ENCODE data around the gene OR56B1.

The OR56B1 gene

DNA sequence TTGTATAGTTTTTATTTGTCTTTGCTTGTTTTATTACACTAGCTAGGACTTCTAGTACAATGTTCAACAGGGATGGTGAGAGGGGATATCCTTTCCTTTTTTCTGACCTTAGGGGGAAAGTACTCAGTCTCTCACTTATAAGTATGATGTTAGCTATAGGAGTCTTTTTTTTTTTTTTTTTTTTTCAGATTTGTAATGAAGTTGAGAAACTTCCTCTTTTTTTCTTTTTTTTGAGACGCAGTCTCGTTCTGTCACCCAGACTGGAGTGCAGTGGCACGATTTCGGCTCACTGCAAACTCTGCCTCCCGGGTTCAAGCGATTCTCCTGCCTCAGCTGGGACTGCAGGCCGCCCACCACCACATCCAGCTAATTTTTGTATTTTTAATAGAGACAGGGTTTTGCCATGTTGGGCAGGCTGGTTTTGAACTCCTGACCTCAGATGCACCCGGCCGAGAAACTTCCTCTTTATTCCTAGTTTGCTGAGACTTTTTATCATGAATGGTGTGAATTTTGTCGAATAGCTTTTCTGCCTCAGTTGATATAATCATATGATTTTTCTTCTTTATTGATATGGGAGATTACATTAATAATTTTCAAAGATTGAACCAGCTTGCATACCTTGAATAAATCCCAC is 35.7 kb upstream of the OR56B1 start:
- no peaks in the 10 kb centered on the region for H3K9me2 ChIP-seq (replicated peaks; ENCODE audit: insufficient read depth, low read length)
- peaks cover 10% of the 10 kb centered on the region for H3F3A ChIP-seq (ENCODE audit: insufficient read depth)
- H3K27me3 ChIP-seq (ENCODE audit: low read length) = no peaks in the 10 kb centered on the region
- H3K4me3 ChIP-seq (ENCODE audit: insufficient read depth, low read length, poor library complexity, severe bottlenecking) = no peak overlapping the region
- no peak for TF ChIP-seq EZH2phosphoT487 (conservative IDR thresholded peaks at IDR 0.05; ENCODE audit: low read length)
- TF ChIP-seq CTCF (IDR thresholded peaks at IDR 0.05; ENCODE audit: insufficient read depth, low read length, poor library complexity, severe bottlenecking) = no peak
- H3K9ac ChIP-seq (ENCODE audit: low read length) = no peak overlapping the region
- no peak overlapping the region for H3K27ac ChIP-seq (ENCODE audit: low read depth, low read length)
- H3K36me3 ChIP-seq (ENCODE audit: low read length) = peaks cover 44% of the 10 kb centered on the region
- no peaks in the 10 kb centered on the region; the same call in 1 of the 2 replicates for H3K79me2 ChIP-seq (ENCODE audit: insufficient read depth, low read length)
- H2AFZ ChIP-seq (ENCODE audit: low read depth, low read length, severe bottlenecking) = no peak overlapping the region
- H3K4me2 ChIP-seq (ENCODE audit: low read depth, low read length, poor library complexity, severe bottlenecking) = peak overlapping the region; percentile 29
- H4K20me1 ChIP-seq (ENCODE audit: low read depth, low read length) = no peaks in the 10 kb centered on the region
- no peaks in the 10 kb centered on the region for H3K9me3 ChIP-seq (ENCODE audit: insufficient read depth, low read length)

- no peak overlapping the region for H3K4me2 ChIP-seq (ENCODE audit: low read depth, low read length, poor library complexity, severe bottlenecking)
These were observed 35.1 kb upstream of the OR56B1 start for GRCh38 chr11:5701055-5701577.

GRCh38 chr11:5703741-5704536 is 32.3 kb upstream of the OR56B1 start:
- H3K27ac ChIP-seq (ENCODE audit: low read depth, low read length) = no peak overlapping the region
- no peaks in the 10 kb centered on the region for H3K9me3 ChIP-seq (ENCODE audit: insufficient read depth, low read length)
- no peak overlapping the region for H3K4me3 ChIP-seq (ENCODE audit: insufficient read depth, low read length, poor library complexity, severe bottlenecking)
- no peak overlapping the region for H2AFZ ChIP-seq (ENCODE audit: low read depth, low read length, severe bottlenecking)
- no peak overlapping the region for H3K9ac ChIP-seq (ENCODE audit: low read length)
- TF ChIP-seq EZH2phosphoT487 (conservative IDR thresholded peaks at IDR 0.05; ENCODE audit: low read length) (no peak), CTCF (IDR thresholded peaks at IDR 0.05; ENCODE audit: insufficient read depth, low read length, poor library complexity, severe bottlenecking) (no peak)
- no peaks in the 10 kb centered on the region for H3K27me3 ChIP-seq (ENCODE audit: low read length)
- peaks cover 60% of the 10 kb centered on the region for H3K36me3 ChIP-seq (ENCODE audit: low read length)
- no peaks in the 10 kb centered on the region for H3K9me2 ChIP-seq (replicated peaks; ENCODE audit: insufficient read depth, low read length)
- no peaks in the 10 kb centered on the region; the same call in 1 of the 2 replicates for H3K79me2 ChIP-seq (ENCODE audit: insufficient read depth, low read length)
- H3F3A ChIP-seq (ENCODE audit: insufficient read depth) = peaks cover 10% of the 10 kb centered on the region
- H3K4me2 ChIP-seq (ENCODE audit: low read depth, low read length, poor library complexity, severe bottlenecking) = no peak overlapping the region
- H4K20me1 ChIP-seq (ENCODE audit: low read depth, low read length) = no peaks in the 10 kb centered on the region

More at GRCh38 chr11:5701055-5701577, 35.1 kb upstream of the OR56B1 start:
- no peaks in the 10 kb centered on the region for H3K9me2 ChIP-seq (replicated peaks; ENCODE audit: insufficient read depth, low read length)
- H3K36me3 ChIP-seq (ENCODE audit: low read length) = peaks cover 48% of the 10 kb centered on the region
- H3K27ac ChIP-seq (ENCODE audit: low read depth, low read length) = no peak overlapping the region
- H2AFZ ChIP-seq (ENCODE audit: low read depth, low read length, severe bottlenecking) = no peak overlapping the region
- TF ChIP-seq CTCF (IDR thresholded peaks at IDR 0.05; ENCODE audit: insufficient read depth, low read length, poor library complexity, severe bottlenecking) = no peak
- TF ChIP-seq EZH2phosphoT487 (conservative IDR thresholded peaks at IDR 0.05; ENCODE audit: low read length) = no peak
- no peak overlapping the region for H3K4me3 ChIP-seq (ENCODE audit: insufficient read depth, low read length, poor library complexity, severe bottlenecking)
- no peak overlapping the region for H3K9ac ChIP-seq (ENCODE audit: low read length)
- H3F3A ChIP-seq (ENCODE audit: insufficient read depth) = peaks cover 10% of the 10 kb centered on the region
- no peaks in the 10 kb centered on the region; the same call in 1 of the 2 replicates for H3K79me2 ChIP-seq (ENCODE audit: insufficient read depth, low read length)
- no peaks in the 10 kb centered on the region for H3K27me3 ChIP-seq (ENCODE audit: low read length)
- H4K20me1 ChIP-seq (ENCODE audit: low read depth, low read length) = no peaks in the 10 kb centered on the region
- no peaks in the 10 kb centered on the region for H3K9me3 ChIP-seq (ENCODE audit: insufficient read depth, low read length)

Data from SU-DHL-6 (cell line).